Esophagus squamous epithelium (tissue), 5 donors: Measurements from ENCODE around the gene MPP4. TPM values are rescaled to one million over a fixed set of nuclear protein-coding genes. Genes with fewer than 3 reads are reported as not detected.

Experiments used
- DNase-seq: peaks from one replicate; lab custom pipeline; 2025; lab: John Stamatoyannopoulos, UW
- H3K27ac ChIP-seq, 4 donors: fragments of 200-600 bp; sonication (generic); one replicate each; pipeline ENCODE4 v1.5.1; 2016 to 2019; ENCODE audit warnings: mild to moderate bottlenecking in 1 of 4
- H3K27me3 ChIP-seq, 4 donors: fragments of 200-600 bp; sonication (generic); 1 replicate in 3 of 4; 2 replicates in 1 of 4; pipeline versions ENCODE4 v1.5.1 to v1.6.0; 2017 to 2021; ENCODE audit warnings: antibody characterized with exemption in 1 of 4
- H3K36me3 ChIP-seq, 3 donors: fragments of 200-600 bp; sonication (generic); one replicate each; pipeline ENCODE4 v1.5.1; 2016 to 2019
- H3K4me1 ChIP-seq, 3 donors: fragments of 200-600 bp; sonication (generic); one replicate each; pipeline ENCODE4 v1.5.1; 2017 to 2019
- H3K4me3 ChIP-seq, 4 donors: fragments of 200-600 bp; sonication (generic); 1 replicate in 3 of 4; 2 replicates in 1 of 4; pipeline ENCODE4 v1.5.1; 2016 to 2019; ENCODE audit warnings: mild to moderate bottlenecking in 2 of 4, moderate library complexity in 1 of 4
- H3K9me3 ChIP-seq, 3 donors: fragments of 200-600 bp; sonication (generic); one replicate each; pipeline ENCODE4 v1.5.1; 2016 to 2019
- POLR2A ChIP-seq, 4 donors: fragments of 450-650 bp; IDR thresholded peaks; one replicate each; pipeline ENCODE4 v1.6.1; 2017; ENCODE audit warnings: antibody characterized with exemption in 4 of 4, mild to moderate bottlenecking in 4 of 4, moderate library complexity in 3 of 4
- WGBS, 2 donors: methylation state at CpG; one replicate each; pipeline ENCODE4 v1.1.5; 2018; 5-methylcytosine and 5-hydroxymethylcytosine counted together
- intact Hi-C: fragments of 100-400 bp; cut with DNase I; formaldehyde crosslinking; loops from one replicate; pipeline ENCODE4 v1.15.0; 2022
- total RNA-seq, 4 donors: library from RNA; depleted of rRNA; stranded (reverse); fragments of >200 nt; gene quantifications; one replicate each; pipeline ENCODE4 v1.1.0, GENCODE V29; 2016
- TF ChIP-seq, protein P1 (sequence below), 6 experiments: fragments of 450-650 bp in 4 of 6; fragments of 200-600 bp in 2 of 6; sonication (generic) in 2 of 6; IDR thresholded peaks; one replicate each; pipeline ENCODE4 v1.5.1; 2016 to 2019; ENCODE audit warnings: antibody characterized with exemption in 6 of 6, mild to moderate bottlenecking in 4 of 6, moderate library complexity in 4 of 6
- donor health status: DM: yes; HTN: yes; CAD: no.

The MPP4 gene
- total RNA-seq, 4 donors from 2014 or later: 0.19 TPM; not detected in 3

DNA sequence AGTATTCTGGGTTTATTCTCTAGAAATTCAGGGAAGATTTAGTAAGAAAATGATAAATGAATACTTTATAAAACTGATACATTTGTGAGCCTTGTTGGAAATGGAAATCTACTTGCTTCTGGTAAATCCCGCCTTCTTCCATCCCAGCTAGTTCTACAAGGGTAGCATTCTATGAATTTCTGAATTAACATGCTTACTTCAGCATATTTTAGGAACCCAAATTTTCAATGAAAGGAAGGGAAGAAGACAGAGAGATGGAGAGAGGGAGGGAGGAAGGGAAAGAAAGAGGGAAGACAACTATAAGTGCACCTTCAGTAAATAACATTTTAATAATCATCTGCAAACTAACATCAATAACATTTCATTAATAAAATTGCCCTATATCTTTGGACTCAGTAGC lies 28.6 kb downstream of the MPP4 start:
- intact Hi-C loops: no loop called here
- WGBS, 2 donors: 83 to 91% methylated on average over 1 of the region's 1 CpG
- no peak overlapping the region for H3K4me3 ChIP-seq
- no peaks in the 10 kb centered on the region for H3K36me3 ChIP-seq
- H3K4me1 ChIP-seq: no peaks in the 10 kb centered on the region
- no peaks in the 10 kb centered on the region for H3K9me3 ChIP-seq
- no peaks in the 10 kb centered on the region for H3K27me3 ChIP-seq
- DNase-seq: no peak
- TF ChIP-seq, protein P1, sequence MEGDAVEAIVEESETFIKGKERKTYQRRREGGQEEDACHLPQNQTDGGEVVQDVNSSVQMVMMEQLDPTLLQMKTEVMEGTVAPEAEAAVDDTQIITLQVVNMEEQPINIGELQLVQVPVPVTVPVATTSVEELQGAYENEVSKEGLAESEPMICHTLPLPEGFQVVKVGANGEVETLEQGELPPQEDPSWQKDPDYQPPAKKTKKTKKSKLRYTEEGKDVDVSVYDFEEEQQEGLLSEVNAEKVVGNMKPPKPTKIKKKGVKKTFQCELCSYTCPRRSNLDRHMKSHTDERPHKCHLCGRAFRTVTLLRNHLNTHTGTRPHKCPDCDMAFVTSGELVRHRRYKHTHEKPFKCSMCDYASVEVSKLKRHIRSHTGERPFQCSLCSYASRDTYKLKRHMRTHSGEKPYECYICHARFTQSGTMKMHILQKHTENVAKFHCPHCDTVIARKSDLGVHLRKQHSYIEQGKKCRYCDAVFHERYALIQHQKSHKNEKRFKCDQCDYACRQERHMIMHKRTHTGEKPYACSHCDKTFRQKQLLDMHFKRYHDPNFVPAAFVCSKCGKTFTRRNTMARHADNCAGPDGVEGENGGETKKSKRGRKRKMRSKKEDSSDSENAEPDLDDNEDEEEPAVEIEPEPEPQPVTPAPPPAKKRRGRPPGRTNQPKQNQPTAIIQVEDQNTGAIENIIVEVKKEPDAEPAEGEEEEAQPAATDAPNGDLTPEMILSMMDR (IDR thresholded peaks at IDR 0.05): no peak
- TF ChIP-seq POLR2A (IDR thresholded peaks at IDR 0.05): no peak
- no peak overlapping the region for H3K27ac ChIP-seq

GRCh38 chr2:201668402-201668910 lies 30.0 kb downstream of the MPP4 start:
- no peaks in the 10 kb centered on the region for H3K36me3 ChIP-seq
- no peak for TF ChIP-seq POLR2A (IDR thresholded peaks at IDR 0.05)
- TF ChIP-seq, protein P1 (IDR thresholded peaks at IDR 0.05): no peak
- WGBS, 2 donors: 67 to 72% methylated on average over 3 of the region's 3 CpGs
- no peak for DNase-seq
- no peaks in the 10 kb centered on the region for H3K27me3 ChIP-seq
- no peak overlapping the region for H3K27ac ChIP-seq
- intact Hi-C loops: no loop called here
- no peaks in the 10 kb centered on the region for H3K4me1 ChIP-seq
- no peak overlapping the region for H3K4me3 ChIP-seq
- no peaks in the 10 kb centered on the region for H3K9me3 ChIP-seq

DNA sequence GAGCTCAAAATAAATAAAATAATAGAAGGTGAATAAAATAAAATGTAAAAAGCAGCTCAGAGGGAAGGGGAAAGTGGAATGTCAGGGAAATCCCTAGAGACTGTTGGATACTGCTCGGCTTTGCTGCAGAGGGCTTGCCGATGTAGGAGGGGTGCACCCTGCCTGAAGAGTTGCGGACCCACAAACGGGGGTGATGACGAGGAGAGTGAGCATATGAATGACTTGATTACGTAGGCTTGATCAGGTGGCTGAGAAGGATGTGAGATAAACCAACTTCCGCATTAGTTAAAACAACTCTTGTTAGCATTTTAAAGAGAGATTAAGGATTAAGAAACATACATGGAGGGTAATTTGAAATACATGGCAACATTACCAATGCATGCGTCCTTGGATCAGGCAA lies 34.1 kb downstream of the MPP4 start:
- H3K36me3 ChIP-seq: no peaks in the 10 kb centered on the region
- no peak overlapping the region for H3K4me3 ChIP-seq
- H3K27me3 ChIP-seq: no peaks in the 10 kb centered on the region
- H3K27ac ChIP-seq: no peak overlapping the region
- intact Hi-C loops: no loop called here
- peaks cover 0 to 7% (median 0%) of the 10 kb centered on the region in 3 donors for H3K4me1 ChIP-seq
- TF ChIP-seq, protein P1 (IDR thresholded peaks at IDR 0.05): no peak
- no peak for TF ChIP-seq POLR2A (IDR thresholded peaks at IDR 0.05)
- WGBS, 2 donors: 76 to 77% methylated on average over 8 of the region's 8 CpGs
- no peaks in the 10 kb centered on the region for H3K9me3 ChIP-seq
- DNase-seq: no peak

GRCh38 chr2:201661366-201661765 lies 37.1 kb downstream of the MPP4 start:
- Histone ChIP-seq H3K9me3 (no peaks in the 10 kb centered on the region), H3K36me3 (no peaks in the 10 kb centered on the region), H3K4me3 (no peak overlapping the region), H3K4me1 (peaks cover 0 to 7% (median 0%) of the 10 kb centered on the region in 3 donors), H3K27me3 (no peaks in the 10 kb centered on the region), H3K27ac (no peak overlapping the region)
- TF ChIP-seq, protein P1 (IDR thresholded peaks at IDR 0.05): no peak
- no peak for TF ChIP-seq POLR2A (IDR thresholded peaks at IDR 0.05)
- WGBS, 2 donors: 69 to 72% methylated on average over 2 to 5 of the region's 5 CpGs
- intact Hi-C loops: no loop called here
- DNase-seq: no peak

GRCh38 chr2:201660293-201660895 lies 38.0 kb downstream of the MPP4 start:
- Histone ChIP-seq H3K36me3 (no peaks in the 10 kb centered on the region), H3K27me3 (no peaks in the 10 kb centered on the region), H3K4me1 (peaks cover 0 to 7% (median 0%) of the 10 kb centered on the region in 3 donors), H3K27ac (no peak overlapping the region), H3K9me3 (no peaks in the 10 kb centered on the region), H3K4me3 (no peak overlapping the region)
- no peak for TF ChIP-seq POLR2A (IDR thresholded peaks at IDR 0.05)
- TF ChIP-seq, protein P1 (IDR thresholded peaks at IDR 0.05): no peak
- intact Hi-C loops: no loop called here
- 27 to 50% methylated on average over 5 of the region's 5 CpGs for WGBS, 2 donors
- no peak for DNase-seq
